GM21576 (cell line): Measurements from ENCODE around the gene THPO.

Source experiments
- ATAC-seq: cut with Tn5 transposase; IDR thresholded peaks from one replicate; pipeline ENCODE4 v1.9.1; 2021; ENCODE audit warnings: mild to moderate bottlenecking, moderate library complexity; ENCODE audit not compliant: unreplicated experiment

Gene THPO

DNA sequence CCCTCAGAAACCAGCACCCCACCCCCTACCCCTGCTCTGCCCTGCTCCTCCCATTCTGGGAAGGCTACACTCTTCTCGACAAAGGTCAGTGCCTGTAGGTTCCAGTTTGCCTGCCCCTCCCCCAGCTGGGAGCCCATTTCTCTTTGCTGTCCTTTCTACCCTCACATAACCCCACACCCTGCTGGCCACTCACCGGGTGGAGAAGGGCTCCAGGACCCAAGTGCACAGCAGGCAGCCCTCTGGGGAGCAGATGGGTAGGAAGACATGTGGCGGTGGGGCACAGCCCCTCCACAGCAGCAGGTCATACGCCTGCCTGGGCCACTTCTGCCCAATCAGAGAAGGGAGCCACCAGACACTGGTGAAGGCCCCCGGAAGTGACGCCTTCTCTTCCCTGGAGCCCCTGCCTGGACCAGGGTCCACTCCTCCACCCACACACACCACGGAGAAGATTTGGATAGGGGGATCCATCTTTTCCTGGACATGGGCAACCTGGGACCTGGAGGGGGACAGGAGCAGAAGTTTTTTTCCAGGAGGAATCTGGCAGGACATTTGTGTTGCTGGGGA, at the start of gene THPO:
Gene THPO, minus strand, starts transcription at position 326 of the 564 bp plus-strand sequence. CDS start 1,948 bp downstream, outside the sequence.
- ATAC-seq = no peak

DNA sequence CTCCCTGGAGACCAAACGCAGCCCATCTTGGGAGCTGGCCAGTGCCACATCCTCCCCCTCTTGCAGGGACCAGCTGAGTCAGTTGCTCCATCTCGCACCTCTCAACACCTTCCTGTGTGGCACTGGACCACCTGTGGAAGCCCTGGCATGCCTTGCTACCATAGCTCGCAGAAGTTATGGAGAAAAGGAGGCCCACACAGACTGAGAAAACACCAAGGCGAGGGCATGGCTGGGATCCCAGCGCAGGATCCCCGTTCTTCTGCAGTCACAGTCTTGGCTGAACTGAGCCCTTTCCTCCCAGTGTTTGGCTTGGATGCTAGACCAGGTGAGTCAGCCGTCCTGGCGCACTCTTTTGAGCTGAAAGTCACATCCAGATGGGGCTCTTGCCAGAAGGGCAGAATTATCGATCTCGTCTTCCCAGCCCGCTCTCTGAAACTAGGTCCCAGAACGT, 48.7 kb upstream of the THPO start:
- no peak for ATAC-seq

DNA sequence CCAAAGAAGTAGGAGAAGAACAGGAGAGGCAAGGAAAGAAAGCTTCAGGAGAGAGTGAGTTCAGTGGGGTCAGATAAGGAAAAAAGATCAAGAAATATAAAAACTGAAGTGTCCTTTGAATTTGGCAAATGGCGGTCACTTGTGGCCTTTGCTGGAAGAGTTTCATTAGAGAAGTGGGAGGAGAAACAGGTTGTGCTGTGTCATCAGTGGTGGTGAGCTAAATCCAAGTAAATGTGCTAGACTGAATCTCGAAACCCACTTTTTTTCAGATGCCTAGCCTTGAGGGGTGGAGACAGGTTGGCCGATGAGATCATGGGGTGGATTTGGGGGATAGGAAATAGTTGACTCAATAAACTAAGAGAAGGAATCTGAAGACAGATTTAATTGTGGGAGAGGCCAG, 45.6 kb upstream of the THPO start:
- no peak for ATAC-seq

DNA sequence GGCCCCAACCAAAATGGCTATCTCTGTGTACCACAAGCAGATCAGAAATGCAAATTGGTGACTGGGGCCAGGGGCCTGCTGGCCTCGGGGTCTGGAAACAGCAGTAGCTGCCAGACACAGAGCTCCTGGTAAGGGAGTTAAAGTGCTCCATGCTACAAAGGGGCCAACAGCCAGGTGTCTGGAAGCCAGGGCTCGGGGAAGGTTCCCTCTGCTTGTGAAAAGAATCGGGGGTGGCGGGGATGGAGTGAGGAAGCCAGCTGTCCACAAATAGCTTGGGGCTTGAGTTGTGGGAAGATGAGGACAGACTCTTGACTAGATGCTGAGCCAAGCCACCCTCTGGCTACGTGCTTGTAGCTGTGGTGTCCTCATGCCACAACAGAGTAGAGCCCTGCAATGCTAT, 41.2 kb upstream of the THPO start:
- no peak for ATAC-seq

DNA sequence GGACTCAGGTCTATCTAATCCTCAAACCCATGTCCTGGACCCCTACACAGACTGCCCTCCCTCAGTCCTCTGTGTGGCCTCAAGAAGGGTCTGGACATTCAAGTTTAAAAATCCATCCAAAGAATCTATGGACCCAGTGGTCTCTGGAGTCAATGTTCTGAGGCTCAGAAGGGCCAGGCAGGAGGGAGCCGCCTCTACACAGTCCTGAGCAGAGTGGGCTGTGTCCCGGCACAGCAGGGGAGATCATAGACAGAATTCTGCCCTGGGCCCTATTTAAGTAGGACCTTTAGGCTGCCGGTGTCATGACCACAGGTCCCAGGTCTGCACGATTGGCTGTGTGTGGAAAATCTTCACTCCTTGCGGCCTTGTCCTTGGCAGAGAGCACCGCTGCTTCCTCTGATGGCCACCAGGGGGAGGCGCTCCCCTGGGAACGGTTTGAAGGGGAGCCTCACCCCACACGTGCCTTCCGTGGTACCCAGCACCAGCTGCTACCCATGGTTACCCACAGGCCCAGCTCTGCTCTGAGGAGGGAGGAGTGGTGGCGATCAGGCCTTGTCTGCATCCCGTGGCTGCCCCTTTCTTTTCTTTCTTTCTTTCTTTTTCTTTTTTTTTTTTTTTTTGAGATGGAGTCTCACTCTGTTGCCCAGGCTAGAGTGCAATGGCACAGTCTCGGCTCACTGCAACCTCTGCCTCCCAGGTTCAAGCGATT, 39.8 kb upstream of the THPO start:
- ATAC-seq = peak; percentile 93

DNA sequence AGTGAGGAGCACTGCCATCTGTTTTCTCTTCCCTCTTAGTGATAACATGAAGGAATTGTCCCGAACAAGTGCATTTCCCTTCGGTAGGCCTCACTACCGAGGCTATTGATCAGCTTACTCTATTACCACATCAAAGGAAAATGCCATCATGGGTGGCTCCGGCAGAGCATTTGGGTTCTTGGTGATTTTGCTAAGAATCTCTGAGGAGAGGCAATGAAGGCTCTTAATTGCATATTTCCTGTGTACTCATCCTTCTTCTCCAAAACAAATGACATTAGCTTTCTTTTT, 37.1 kb upstream of the THPO start:
- no peak for ATAC-seq

DNA sequence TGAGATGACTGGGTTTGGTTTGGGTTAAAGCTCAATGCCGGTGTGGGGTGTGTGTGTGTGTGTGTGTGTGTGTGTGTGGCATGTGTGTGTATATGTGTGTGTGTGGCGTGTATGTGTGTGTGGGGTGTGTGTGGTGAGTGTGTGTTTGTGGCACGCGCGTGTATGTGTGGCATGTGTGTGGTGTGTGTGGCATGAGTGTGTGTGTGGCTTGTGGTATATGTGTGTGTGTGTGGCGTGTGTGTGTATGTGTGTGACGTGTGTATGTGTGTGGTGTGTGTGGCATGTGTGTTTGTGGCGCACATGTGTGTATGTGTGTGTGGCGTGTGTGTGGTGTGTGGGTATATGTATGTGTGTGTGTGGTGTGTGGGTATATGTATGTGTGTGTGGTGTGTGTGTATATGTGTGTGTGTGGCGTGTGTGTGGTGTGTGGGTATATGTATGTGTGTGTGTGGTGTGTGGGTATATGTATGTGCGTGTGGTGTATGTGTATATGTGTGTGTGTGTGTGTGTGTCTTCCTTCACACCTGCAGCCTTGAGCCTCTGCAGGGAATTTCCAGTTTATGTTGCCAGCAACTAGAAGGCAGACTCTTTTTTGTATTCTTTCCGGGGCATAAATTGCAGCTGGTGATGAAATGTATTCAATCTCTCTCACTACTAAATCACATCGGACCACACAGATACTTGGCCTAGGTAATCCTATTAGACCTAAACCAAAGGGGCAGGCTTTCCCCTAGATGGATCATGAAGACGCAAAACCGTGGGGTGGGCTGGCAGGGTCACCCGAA, 36.6 kb upstream of the THPO start:
- no peak for ATAC-seq

DNA sequence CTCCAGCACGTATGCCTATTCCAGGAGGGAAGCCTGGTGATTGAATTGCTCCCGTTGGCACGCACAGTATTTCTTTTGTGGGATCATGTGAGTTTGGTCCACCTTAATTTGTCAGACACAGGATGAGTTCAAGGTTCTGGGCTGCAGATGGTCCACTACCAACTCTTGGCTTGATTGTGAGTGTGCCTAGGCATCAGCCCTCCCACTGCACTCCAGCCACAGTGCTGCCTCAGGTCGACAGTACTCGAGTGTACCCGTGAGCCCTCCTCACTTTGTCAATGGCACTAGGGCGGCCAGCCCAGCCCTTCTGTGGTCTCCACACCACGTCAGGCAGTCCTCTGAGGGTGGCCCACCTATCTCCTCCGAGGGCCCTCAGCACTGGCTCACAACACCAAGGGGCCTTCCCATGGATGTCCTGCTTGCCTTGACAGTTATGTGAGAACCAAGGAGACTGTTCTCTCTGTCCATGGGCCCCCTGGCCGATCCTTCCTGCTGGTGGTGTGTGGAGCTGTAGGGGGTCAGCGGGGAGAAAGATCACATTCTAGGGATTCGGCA, 32.0 kb upstream of the THPO start:
- ATAC-seq = no peak

DNA sequence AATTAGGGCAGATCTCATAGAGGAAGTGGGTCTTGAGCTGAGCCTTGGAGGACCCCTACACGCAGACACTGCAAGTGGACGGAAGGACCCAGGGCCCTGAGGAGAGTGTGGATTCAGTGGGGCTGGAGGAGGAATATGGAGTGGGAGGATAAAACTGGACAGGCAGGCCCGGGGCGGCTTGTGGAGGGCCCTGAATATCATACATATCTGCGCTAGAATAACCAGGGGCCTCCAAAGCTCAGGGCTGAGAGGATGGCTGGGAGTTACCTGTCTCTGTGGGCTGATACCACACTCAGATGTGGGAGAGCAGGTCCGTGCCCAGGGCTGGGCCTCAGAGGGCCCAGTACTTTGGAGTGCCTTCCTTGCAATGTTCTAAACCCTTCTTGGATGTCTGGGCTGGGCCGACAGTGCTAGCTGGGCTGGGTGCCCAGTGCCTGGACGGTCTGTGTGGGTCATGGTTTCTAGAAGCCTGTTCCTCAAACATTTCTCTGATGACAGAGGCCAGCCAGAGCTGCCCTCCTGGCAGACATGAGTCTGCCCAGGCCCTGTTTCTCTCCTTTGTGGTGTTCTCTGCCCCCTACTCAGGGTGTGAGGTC, 31.4 kb upstream of the THPO start:
- ATAC-seq = no peak

DNA sequence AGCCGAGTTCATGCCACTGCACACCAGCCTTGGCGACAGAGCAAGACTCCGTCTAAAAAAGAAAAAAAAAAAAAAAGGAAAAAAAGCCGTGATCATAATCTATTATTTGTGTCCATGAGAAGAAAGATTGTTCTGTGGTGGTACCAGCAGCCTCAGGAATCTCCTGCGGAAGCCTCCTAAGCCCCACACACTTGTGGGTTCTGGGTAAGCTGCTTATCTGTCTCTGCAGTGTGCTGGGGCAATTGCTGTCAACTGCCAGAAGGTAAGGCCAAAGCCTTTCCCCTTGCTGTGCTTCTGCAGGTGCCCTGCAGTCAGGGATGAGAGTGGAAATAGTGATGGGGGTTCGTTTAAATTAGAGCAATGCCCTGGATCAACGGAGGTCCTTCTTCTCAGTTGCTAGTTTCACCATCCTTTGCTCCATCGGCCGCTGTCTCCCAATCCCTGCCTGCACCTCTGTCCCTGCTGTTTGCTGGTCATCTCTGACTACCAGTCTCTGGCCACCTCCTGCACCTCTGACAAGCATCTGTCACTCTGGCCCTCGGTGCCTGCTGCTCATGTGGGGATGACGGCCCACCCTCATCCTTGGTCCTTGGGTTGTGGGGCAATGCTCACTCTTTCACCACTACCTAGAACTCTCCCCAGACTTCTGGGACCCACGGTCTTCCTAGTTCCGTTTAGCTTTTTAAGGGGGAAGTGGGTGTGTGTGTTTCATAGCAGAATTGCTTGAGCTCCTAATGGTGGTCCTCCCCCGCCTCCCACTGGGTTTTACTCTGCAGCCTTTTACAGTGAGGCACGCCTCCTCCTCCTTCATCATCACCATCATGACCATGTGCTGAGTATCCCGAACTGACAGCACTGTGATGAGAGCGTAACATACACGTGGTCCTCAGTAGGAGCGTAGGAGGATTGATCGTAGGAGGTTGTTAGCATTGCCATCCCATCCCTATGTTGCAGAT, 27.3 kb upstream of the THPO start:
- ATAC-seq = no peak

DNA sequence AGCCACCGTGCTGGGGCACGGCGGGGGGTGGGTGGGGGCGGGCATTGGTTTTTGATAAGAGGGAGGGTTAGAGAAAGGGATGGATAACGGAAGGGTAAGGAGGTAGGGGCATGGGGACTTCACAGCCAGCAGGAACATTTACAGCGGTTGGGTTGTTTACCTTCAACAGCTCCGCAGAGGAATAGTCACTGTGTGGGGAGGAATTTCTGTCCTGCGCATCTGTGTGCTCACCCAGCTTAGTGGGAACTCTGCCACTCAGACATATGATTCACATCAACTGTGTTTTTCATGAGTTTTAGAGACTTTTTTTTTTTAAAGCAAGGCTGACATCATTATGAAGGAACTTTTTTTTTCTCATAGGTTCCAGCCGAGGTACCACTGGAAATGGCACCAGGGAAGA, 21.4 kb upstream of the THPO start:
- ATAC-seq = no peak

DNA sequence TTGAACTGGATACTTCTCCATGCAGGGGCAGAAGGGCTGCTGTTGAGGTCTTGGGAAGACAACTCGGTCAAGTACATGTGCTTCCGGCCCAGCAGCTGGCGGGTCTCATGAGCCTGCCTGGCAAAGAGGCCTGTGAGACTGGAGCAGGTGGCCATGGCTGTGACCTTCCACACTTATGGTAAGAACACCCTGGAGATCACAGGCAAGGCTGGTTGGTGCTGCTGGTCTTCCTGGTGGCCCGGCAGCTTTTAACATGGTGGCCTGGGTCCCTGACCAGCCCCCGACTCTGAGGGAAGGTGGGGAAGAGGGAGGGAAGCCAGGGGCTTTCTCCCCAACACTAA, 17.3 kb upstream of the THPO start:
- no peak for ATAC-seq

DNA sequence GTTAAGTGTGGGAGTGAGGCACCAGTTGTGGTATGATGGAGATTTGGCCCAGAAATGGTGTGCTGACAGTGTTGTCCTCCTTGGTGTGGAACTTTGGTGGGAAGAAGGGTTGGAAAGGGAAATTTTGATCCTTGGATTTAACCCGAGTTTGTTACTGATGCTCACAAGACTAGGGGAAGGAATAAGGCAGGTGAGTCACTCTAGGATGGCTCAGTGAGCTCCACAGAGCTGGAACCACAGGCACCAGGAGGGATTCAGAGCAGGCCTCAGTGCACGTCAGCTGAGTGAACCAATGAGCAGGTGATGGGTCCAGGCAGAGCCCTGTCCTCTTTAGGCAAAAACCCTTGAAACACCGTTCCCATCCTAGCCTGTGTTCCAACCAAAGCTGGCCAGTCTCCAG, 13.3 kb upstream of the THPO start:
- ATAC-seq = no peak

DNA sequence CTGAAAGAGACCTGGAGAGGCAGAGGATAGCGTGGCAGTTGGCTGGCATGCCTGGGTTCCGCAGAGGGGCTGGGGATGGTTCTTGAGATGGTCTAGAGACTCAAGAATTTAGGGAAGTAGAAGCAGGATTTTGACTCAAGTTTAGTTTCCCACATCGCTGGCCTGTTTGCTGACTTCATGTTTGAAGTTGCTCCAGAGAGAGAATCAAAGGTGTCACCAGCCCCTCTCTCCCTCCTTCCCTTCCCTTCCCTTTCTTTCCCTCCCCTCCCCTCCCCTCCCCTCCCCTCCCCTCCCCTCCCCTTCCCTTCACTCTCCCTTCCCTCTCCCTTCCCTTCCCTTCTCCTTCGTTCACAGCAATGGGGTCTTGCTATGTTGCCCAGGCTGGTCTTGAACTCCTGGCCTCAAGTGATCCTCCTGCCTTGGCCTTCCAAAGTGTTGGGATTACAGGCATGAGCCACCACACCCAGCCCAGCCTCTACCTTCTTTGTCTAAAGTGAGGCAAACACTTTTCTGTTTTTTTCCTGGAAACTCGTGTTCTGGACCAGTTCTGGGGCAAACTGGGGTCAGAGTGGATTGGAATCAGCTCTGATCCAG, 12.0 kb upstream of the THPO start:
- ATAC-seq = no peak

DNA sequence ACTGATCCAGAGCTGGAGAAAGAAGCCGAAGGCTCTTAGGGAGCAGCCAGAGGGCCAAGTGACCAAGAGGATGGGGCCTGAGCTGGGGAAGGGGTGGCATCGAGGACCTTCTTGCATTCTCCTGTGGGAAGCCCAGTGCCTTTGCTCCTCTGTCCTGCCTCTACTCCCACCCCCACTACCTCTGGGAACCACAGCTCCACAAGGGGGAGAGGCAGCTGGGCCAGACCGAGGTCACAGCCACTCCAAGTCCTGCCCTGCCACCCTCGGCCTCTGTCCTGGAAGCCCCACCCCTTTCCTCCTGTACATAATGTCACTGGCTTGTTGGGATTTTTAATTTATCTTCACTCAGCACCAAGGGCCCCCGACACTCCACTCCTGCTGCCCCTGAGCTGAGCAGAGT, 11.4 kb upstream of the THPO start:
- ATAC-seq = no peak

DNA sequence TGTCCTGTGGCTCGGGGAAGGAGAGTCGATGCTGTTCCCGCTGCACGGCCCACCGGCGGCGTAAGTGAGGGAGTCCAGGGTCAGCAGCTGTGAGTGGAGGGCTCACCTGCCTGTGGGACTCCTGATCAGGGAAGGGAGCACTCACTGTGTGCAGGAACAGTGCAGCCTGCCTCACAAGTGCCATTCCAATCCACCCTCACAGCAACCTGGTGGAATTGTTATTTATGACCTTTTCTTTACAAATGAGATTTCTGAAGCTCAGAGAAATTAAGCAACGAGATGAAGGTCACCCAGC, 10.9 kb upstream of the THPO start:
- no peak for ATAC-seq

DNA sequence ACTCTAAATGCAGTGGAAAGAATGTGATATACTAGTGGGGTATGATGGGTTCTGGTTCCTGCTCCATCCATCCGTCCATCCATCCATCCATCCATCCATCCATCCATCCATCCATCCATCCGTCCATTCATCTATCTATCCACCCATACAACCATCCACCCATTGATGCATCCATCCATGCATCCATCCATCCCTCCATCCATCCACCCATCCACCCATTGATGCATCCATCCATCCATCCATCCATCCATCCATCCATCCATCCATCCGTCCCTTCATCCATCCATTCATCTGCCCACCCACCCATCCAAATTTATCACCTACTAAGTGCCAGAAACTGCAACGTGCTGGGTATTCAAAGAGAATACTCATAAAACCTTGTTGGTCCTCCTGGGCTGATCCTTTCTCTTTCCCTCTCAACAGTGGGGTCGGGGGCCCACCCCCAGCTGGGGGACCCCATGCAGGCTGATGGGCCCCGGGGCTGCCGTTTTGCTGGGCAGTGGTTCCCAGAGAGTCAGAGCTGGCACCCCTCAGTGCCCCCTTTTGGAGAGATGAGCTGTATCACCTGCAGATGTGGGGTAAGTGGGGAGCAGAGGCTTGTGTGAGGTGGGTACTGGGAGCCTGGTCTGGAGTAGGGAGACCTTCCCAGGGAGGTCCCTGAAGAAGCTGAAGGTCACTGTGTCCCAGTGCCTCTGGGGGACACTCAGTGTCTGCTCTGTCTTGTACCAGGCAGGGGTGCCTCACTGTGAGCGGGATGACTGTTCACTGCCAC, 10.3 kb upstream of the THPO start:
- ATAC-seq = no peak

DNA sequence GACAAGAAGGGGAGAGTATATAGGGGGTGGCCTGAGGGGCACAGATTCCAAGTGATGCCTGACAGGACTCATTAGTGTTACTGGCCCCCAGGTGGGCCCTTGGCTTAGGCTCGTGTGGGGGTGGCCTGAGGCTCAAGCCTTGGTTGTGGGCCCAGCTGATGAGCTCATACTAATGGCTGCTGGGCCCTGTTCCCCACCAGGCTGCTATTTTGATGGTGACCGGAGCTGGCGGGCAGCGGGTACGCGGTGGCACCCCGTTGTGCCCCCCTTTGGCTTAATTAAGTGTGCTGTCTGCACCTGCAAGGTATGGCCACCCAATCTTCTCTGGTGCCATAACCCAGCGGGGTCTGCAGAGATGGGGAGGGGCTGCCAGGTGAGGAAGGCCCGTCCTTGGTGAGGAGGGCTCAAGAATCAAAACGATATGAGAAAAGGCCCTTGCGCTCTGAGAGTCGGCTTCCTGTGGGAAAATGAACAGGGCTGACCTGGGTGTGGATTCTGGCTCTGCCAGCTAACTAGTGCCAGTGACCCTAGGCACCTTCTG, 9.2 kb upstream of the THPO start:
- ATAC-seq = no peak

DNA sequence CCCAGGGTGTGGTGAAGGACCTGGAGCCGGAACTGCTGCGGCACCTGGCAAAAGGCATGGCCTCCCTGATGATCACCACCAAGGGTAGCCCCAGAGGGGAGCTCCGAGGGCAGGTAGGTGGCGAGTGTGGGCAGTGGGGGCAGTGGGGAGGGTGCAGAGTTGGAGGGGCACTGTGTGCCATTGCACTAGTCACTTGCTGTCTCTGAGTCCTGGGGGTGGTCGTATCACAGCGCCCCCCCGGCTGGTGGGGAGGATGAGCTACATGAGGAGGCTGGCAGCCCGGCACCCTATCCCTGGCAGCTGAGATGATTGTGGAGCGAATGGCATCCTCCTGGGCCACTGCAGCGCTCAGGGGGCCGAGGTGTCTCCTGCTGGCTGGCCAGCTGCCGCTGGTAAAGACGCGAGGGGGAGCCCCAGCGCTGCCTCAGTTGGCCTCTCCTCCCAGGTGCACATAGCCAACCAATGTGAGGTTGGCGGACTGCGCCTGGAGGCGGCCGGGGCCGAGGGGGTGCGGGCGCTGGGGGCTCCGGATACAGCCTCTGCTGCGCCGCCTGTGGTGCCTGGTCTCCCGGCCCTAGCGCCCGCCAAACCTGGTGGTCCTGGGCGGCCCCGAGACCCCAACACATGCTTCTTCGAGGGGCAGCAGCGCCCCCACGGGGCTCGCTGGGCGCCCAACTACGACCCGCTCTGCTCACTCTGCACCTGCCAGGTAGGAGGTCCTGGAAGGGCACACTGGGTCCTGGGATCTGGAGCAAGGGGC, 8.2 kb upstream of the THPO start:
- ATAC-seq = no peak
